SKM-1 (cell line): ENCODE data around the gene DISC1.
"Not testable (repeated sequence)": the region's sequence is repeated elsewhere in the genome, so short reads cannot be mapped to it uniquely, and the experiment has no call there.

ENCODE experiments used
- DNase-seq: peaks from one replicate; lab custom pipeline; 2025; ENCODE audit not compliant: unreplicated experiment; lab: John Stamatoyannopoulos, UW

Gene DISC1

GRCh38 chr1:231666937-231667608, 40.5 kb downstream of the DISC1 start:
- peak; percentile 33 for DNase-seq

GRCh38 chr1:231667896-231668506, 41.4 kb downstream of the DISC1 start:
- DNase-seq, result no peak

GRCh38 chr1:231668826-231669225, 42.2 kb downstream of the DISC1 start:
- DNase-seq, result no peak

- DNase-seq, result not testable (repeated sequence)
Measured at GRCh38 chr1:231669864-231670621, 43.5 kb downstream of the DISC1 start.

- DNase-seq, result no peak
Measured at GRCh38 chr1:231670755-231671154, 44.2 kb downstream of the DISC1 start.

- DNase-seq, result no peak
Measured at GRCh38 chr1:231674575-231674974, 48.0 kb downstream of the DISC1 start.

GRCh38 chr1:231676487-231676886, 49.9 kb downstream of the DISC1 start:
- DNase-seq, result no peak

GRCh38 chr1:231677442-231677841, 50.9 kb downstream of the DISC1 start:
- no peak for DNase-seq

GRCh38 chr1:231678011-231678432, 51.4 kb downstream of the DISC1 start:
- DNase-seq, result no peak

GRCh38 chr1:231679109-231679508, 52.5 kb downstream of the DISC1 start:
- DNase-seq, result no peak

GRCh38 chr1:231681006-231681405, 54.4 kb downstream of the DISC1 start:
- no peak for DNase-seq

- no peak for DNase-seq
Measured at GRCh38 chr1:231682779-231683178, 56.2 kb downstream of the DISC1 start.

GRCh38 chr1:231683439-231684165, 57.0 kb downstream of the DISC1 start:
- DNase-seq, result no peak

- no peak for DNase-seq
Measured at GRCh38 chr1:231684356-231685244, 58.0 kb downstream of the DISC1 start.

- DNase-seq, result no peak
Measured at GRCh38 chr1:231686384-231686783, 59.8 kb downstream of the DISC1 start.

GRCh38 chr1:231688989-231689388, 62.4 kb downstream of the DISC1 start:
- no peak for DNase-seq

GRCh38 chr1:231690059-231690458, 63.5 kb downstream of the DISC1 start:
- no peak for DNase-seq

- DNase-seq, result no peak
Measured at GRCh38 chr1:231691618-231692259, 65.1 kb downstream of the DISC1 start.

- no peak for DNase-seq
Measured at GRCh38 chr1:231693361-231694074, 66.9 kb downstream of the DISC1 start.
